ENCODE measurements around the gene BMPR1B.

GRCh38 chr4:94870146-94870545, 112.4 kb downstream of the BMPR1B start:
- no peak for TF ChIP-seq POLR2A (IDR thresholded peaks at IDR 0.05)
- TF ChIP-seq, protein P1, sequence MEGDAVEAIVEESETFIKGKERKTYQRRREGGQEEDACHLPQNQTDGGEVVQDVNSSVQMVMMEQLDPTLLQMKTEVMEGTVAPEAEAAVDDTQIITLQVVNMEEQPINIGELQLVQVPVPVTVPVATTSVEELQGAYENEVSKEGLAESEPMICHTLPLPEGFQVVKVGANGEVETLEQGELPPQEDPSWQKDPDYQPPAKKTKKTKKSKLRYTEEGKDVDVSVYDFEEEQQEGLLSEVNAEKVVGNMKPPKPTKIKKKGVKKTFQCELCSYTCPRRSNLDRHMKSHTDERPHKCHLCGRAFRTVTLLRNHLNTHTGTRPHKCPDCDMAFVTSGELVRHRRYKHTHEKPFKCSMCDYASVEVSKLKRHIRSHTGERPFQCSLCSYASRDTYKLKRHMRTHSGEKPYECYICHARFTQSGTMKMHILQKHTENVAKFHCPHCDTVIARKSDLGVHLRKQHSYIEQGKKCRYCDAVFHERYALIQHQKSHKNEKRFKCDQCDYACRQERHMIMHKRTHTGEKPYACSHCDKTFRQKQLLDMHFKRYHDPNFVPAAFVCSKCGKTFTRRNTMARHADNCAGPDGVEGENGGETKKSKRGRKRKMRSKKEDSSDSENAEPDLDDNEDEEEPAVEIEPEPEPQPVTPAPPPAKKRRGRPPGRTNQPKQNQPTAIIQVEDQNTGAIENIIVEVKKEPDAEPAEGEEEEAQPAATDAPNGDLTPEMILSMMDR (IDR thresholded peaks at IDR 0.05): no peak
